ENCODE data around the gene PLCD3. TPM values are rescaled to one million over a fixed set of nuclear protein-coding genes. Genes with fewer than 3 reads are reported as not detected.

Gene PLCD3
- total RNA-seq, 2 experiments from 2014 or later: 1.4 to 4.6 TPM

- no peaks in the 10 kb centered on the region for H3K9me3 ChIP-seq (ENCODE audit: low read length)
- BruUV-seq (replicated peaks): no TSS peak
- H3K4me1 ChIP-seq (ENCODE audit: insufficient read depth, low read length, poor library complexity, severe bottlenecking): no peaks in the 10 kb centered on the region
- no peaks in the 10 kb centered on the region for H3K79me2 ChIP-seq (ENCODE audit: insufficient read depth, low read depth, low read length)
- no peaks in the 10 kb centered on the region for H3K9me2 ChIP-seq (ENCODE audit: insufficient read depth, low read length)
- H3K4me3 ChIP-seq (ENCODE audit: low read depth, low read length, poor library complexity, severe bottlenecking): no peak overlapping the region
- DNase-seq (ENCODE audit: low spot score): no peak
- TF ChIP-seq EZH2phosphoT487 (IDR thresholded peaks at IDR 0.05; ENCODE audit: borderline replicate concordance, low read depth, low read length) (no peak), CTCF (conservative IDR thresholded peaks at IDR 0.05; ENCODE audit: low read length) (no peak)
- no peak overlapping the region for H3K27ac ChIP-seq (ENCODE audit: low read depth, low read length, poor library complexity, severe bottlenecking)
- H2AFZ ChIP-seq (ENCODE audit: low read length): no peak overlapping the region
- peaks cover 93% of the 10 kb centered on the region for H3K36me3 ChIP-seq (ENCODE audit: insufficient read depth, low read length)
- CTCF ChIA-PET (ENCODE audit: unreplicated experiment): no interaction called here
- no peaks in the 10 kb centered on the region for H4K20me1 ChIP-seq (ENCODE audit: insufficient read depth, low read length)
- intact Hi-C loops (cut with micrococcal nuclease; ENCODE audit: unreplicated experiment): no loop called here
- POLR2A ChIA-PET: no interaction called here
- no peak overlapping the region for H3K4me2 ChIP-seq (ENCODE audit: low read length)
Observed at GRCh38 chr17:45088741-45089140, 43.6 kb downstream of the PLCD3 start.

GRCh38 chr17:45087978-45088377, 44.3 kb downstream of the PLCD3 start:
- H3K9me3 ChIP-seq (ENCODE audit: low read length): no peaks in the 10 kb centered on the region
- H2AFZ ChIP-seq (ENCODE audit: low read length): no peak overlapping the region
- H3K9me2 ChIP-seq (ENCODE audit: insufficient read depth, low read length): no peaks in the 10 kb centered on the region
- DNase-seq (ENCODE audit: low spot score): no peak
- intact Hi-C loops (cut with micrococcal nuclease; ENCODE audit: unreplicated experiment): no loop called here
- CTCF ChIA-PET (ENCODE audit: unreplicated experiment): no interaction called here
- H3K79me2 ChIP-seq (ENCODE audit: insufficient read depth, low read depth, low read length): no peaks in the 10 kb centered on the region
- no peak overlapping the region for H3K4me3 ChIP-seq (ENCODE audit: low read depth, low read length, poor library complexity, severe bottlenecking)
- no peak overlapping the region for H3K4me2 ChIP-seq (ENCODE audit: low read length)
- H3K4me1 ChIP-seq (ENCODE audit: insufficient read depth, low read length, poor library complexity, severe bottlenecking): no peaks in the 10 kb centered on the region
- no TSS peak for BruUV-seq (replicated peaks)
- TF ChIP-seq EZH2phosphoT487 (IDR thresholded peaks at IDR 0.05; ENCODE audit: borderline replicate concordance, low read depth, low read length) (no peak), CTCF (conservative IDR thresholded peaks at IDR 0.05; ENCODE audit: low read length) (no peak)
- H3K27ac ChIP-seq (ENCODE audit: low read depth, low read length, poor library complexity, severe bottlenecking): no peak overlapping the region
- H4K20me1 ChIP-seq (ENCODE audit: insufficient read depth, low read length): no peaks in the 10 kb centered on the region
- peaks cover 93% of the 10 kb centered on the region for H3K36me3 ChIP-seq (ENCODE audit: insufficient read depth, low read length)
- POLR2A ChIA-PET: interaction anchor here (0.9 kb wide), 1 partner anchor 11 kb away, joined by 4 read pairs; no protein-coding TSS in a partner anchor

DNA sequence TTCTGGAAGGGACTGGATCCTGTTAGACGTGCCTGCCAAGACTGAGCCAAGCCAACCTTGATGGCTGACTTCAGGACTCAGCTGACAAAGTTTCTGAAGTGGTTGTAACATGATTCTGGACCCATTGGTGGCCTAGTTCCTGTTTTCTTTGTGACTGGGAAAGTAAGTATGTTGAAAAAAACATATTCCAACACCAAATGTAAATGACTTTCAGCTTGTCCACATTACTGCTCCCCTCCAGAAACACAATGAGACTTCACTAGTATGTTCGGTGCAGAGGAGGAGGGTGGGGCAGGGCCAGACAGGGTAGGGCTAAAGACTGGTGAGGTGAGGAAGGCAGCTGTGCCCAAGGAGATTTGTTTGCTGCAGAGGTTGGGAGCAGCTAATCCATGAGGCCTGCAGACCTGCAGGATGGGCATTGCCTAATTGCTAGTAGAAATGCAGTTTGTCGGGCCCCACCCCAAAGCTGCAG, 44.8 kb downstream of the PLCD3 start:
- H3K4me1 ChIP-seq (ENCODE audit: insufficient read depth, low read length, poor library complexity, severe bottlenecking): no peaks in the 10 kb centered on the region
- no peaks in the 10 kb centered on the region for H3K9me3 ChIP-seq (ENCODE audit: low read length)
- no peak overlapping the region for H3K27ac ChIP-seq (ENCODE audit: low read depth, low read length, poor library complexity, severe bottlenecking)
- H3K79me2 ChIP-seq (ENCODE audit: insufficient read depth, low read depth, low read length): no peaks in the 10 kb centered on the region
- ChIA-PET CTCF (ENCODE audit: unreplicated experiment) (no interaction called here), POLR2A (interaction anchor here (0.9 kb wide), 1 partner anchor 12 kb away, joined by 4 read pairs; no protein-coding TSS in a partner anchor)
- TF ChIP-seq EZH2phosphoT487 (IDR thresholded peaks at IDR 0.05; ENCODE audit: borderline replicate concordance, low read depth, low read length) (no peak), CTCF (conservative IDR thresholded peaks at IDR 0.05; ENCODE audit: low read length) (no peak)
- no peaks in the 10 kb centered on the region for H3K9me2 ChIP-seq (ENCODE audit: insufficient read depth, low read length)
- peaks cover 91% of the 10 kb centered on the region for H3K36me3 ChIP-seq (ENCODE audit: insufficient read depth, low read length)
- intact Hi-C loops (cut with micrococcal nuclease; ENCODE audit: unreplicated experiment): no loop called here
- no peak for DNase-seq (ENCODE audit: low spot score)
- no peak overlapping the region for H2AFZ ChIP-seq (ENCODE audit: low read length)
- H3K4me2 ChIP-seq (ENCODE audit: low read length): no peak overlapping the region
- no peaks in the 10 kb centered on the region for H4K20me1 ChIP-seq (ENCODE audit: insufficient read depth, low read length)
- BruUV-seq (replicated peaks): no TSS peak
- H3K4me3 ChIP-seq (ENCODE audit: low read depth, low read length, poor library complexity, severe bottlenecking): no peak overlapping the region
